22Rv1 (cell line): Measurements from ENCODE around the gene ATR.

Experiments used
- ZFX ChIP-seq: fragments of 450-650 bp; IDR thresholded peaks from 2 replicates; pipeline ENCODE4 v1.6.1; 2017; ENCODE audit warnings: antibody characterized with exemption, borderline replicate concordance
- TF ChIP-seq, protein P1 (sequence below): fragments of 450-650 bp; IDR thresholded peaks from 2 replicates; pipeline ENCODE4 v1.5.1; 2017; ENCODE audit warnings: mild to moderate bottlenecking

DNA sequence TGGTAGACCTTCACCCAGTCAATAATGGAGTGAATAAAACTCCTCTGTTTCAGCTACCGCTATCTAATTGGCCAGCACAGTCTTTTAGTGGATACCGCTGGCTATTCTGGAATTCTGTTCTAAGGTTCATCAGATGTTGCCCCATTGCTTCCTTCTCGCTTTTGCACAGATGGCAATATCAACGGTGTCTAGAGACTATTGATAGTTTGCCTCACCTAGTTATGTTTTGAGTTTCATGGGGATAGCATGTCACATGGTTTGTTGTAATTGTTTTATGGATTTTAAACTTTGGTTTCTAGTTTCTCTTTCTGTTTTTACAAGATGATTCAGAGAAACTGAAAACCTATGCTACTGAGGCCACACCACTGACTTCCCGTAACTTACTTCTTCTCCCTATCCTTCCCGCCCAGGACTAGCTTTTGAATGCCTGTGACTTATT lies 132.7 kb downstream of the ATR start:
- TF ChIP-seq, protein P1, sequence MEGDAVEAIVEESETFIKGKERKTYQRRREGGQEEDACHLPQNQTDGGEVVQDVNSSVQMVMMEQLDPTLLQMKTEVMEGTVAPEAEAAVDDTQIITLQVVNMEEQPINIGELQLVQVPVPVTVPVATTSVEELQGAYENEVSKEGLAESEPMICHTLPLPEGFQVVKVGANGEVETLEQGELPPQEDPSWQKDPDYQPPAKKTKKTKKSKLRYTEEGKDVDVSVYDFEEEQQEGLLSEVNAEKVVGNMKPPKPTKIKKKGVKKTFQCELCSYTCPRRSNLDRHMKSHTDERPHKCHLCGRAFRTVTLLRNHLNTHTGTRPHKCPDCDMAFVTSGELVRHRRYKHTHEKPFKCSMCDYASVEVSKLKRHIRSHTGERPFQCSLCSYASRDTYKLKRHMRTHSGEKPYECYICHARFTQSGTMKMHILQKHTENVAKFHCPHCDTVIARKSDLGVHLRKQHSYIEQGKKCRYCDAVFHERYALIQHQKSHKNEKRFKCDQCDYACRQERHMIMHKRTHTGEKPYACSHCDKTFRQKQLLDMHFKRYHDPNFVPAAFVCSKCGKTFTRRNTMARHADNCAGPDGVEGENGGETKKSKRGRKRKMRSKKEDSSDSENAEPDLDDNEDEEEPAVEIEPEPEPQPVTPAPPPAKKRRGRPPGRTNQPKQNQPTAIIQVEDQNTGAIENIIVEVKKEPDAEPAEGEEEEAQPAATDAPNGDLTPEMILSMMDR = no peak
- no peak for TF ChIP-seq ZFX
